ENCODE results near the gene MFSD12. TPM values are rescaled to one million over a fixed set of nuclear protein-coding genes. Genes with fewer than 3 reads are reported as not detected.
A peak's percentile ranks its signal among the peaks of the same experiment; 100 is the strongest.
"Not testable (repeated sequence)": the region's sequence is repeated elsewhere in the genome, so short reads cannot be mapped to it uniquely, and the experiment has no call there.

MFSD12 gene
- polyA plus RNA-seq, 3 donors = 47.9 to 150 (median 55.5) TPM

DNA sequence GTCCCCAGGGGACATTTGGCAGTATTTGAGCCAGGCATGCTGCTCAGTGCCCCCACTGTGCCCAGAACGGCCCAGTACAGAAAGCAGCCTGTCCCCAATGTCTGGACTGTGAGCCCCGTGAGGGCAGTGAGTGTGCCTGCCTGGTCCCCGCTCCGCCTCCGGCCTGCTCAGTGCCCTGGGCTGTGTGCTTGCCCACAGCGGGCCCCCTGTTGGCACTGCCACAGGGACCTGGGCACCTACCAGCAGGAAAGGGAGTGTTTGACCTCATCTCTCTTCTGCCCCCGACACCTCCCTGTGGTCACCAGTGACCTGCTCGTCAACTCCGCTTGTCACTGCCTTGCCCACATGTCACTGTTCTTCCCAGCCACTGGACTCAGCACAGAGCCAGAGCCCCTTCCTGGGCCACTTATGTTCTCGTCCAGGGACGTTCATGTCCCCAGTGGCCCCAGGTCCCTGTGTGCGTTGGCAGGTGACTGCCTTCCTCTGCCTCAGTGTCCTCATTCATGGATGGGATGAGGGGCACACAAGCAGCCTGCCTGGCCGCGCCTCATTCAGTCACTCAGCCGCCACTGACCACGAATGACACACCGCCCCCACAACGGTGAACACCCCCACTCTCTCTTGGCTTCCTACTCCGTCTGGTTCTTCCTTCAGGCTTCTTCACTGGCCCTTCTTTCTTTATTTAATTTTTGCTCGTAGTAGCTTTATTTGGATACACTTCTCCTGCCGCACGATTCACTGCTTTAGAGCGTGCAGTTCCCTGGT, 48.4 kb downstream of the MFSD12 start:
- peaks cover 78% of the 10 kb centered on the region for H3K79me2 ChIP-seq (ENCODE audit: insufficient read depth, low read length)
- 87% methylated on average over 21 of the region's 23 CpGs for WGBS (ENCODE audit: insufficient coverage)
- H2AFZ ChIP-seq (ENCODE audit: insufficient read depth, low read depth, low read length, poor library complexity, severe bottlenecking) = no peak overlapping the region
- H3K4me3 Mint-ChIP-seq = no peak overlapping the region
- peaks cover 0 to 3% (median 2%) of the 10 kb centered on the region in 3 donors for H3K27me3 Mint-ChIP-seq (ENCODE audit: low read depth in 3 of 3)
- H3K36me3 ChIP-seq (replicated peaks in 1 of 2; ENCODE audit: control insufficient read depth in 1 of 2, insufficient read depth in 2 of 2, low read length in 2 of 2) = peaks cover 32 to 34% of the 10 kb centered on the region in 2 donors
- intact Hi-C loops (cut with micrococcal nuclease) = loop anchor here (5.0 to 10.0 kb wide), 4 partner anchors 43 to 74 kb away; partner anchors contain the start of genes HMG20B (in 1 of the 2) and MFSD12 (in 1 of the 2)
- H3K27me3 ChIP-seq (ENCODE audit: control insufficient read depth in 2 of 2, insufficient read depth in 2 of 2, low read length in 2 of 2) = no peaks in the 10 kb centered on the region
- H3K9me3 Mint-ChIP-seq = peaks cover 0 to 3% (median 0%) of the 10 kb centered on the region in 7 donors
- H3K4me1 Mint-ChIP-seq = peaks cover 42% of the 10 kb centered on the region
- TF ChIP-seq, protein P1, sequence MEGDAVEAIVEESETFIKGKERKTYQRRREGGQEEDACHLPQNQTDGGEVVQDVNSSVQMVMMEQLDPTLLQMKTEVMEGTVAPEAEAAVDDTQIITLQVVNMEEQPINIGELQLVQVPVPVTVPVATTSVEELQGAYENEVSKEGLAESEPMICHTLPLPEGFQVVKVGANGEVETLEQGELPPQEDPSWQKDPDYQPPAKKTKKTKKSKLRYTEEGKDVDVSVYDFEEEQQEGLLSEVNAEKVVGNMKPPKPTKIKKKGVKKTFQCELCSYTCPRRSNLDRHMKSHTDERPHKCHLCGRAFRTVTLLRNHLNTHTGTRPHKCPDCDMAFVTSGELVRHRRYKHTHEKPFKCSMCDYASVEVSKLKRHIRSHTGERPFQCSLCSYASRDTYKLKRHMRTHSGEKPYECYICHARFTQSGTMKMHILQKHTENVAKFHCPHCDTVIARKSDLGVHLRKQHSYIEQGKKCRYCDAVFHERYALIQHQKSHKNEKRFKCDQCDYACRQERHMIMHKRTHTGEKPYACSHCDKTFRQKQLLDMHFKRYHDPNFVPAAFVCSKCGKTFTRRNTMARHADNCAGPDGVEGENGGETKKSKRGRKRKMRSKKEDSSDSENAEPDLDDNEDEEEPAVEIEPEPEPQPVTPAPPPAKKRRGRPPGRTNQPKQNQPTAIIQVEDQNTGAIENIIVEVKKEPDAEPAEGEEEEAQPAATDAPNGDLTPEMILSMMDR (IDR thresholded peaks at IDR 0.05) = no peak
- no peak for DNase-seq
- H3K4me3 ChIP-seq (replicated peaks in 1 of 3; ENCODE audit: low read depth in 2 of 3, low read length in 3 of 3) = no peak overlapping the region
- H3K27ac ChIP-seq (ENCODE audit: low read depth in 1 of 2, low read length in 2 of 2) = peak overlapping the region in 1 of 2 donors; percentile 26
- peaks cover 22 to 36% of the 10 kb centered on the region in 2 donors for H3K36me3 Mint-ChIP-seq
- no peak overlapping the region for H3K4me2 ChIP-seq (replicated peaks; ENCODE audit: extremely low read depth, low read length, poor library complexity, severe bottlenecking)
- peaks cover 19 to 23% of the 10 kb centered on the region in 2 donors for H3K4me1 ChIP-seq (ENCODE audit: control insufficient read depth in 1 of 2, insufficient read depth in 2 of 2, low read length in 2 of 2)
- no peaks in the 10 kb centered on the region for H3K9me3 ChIP-seq (replicated peaks in 1 of 2; ENCODE audit: control insufficient read depth in 1 of 2, insufficient read depth in 1 of 2, low read length in 2 of 2)
- H3K27ac Mint-ChIP-seq = peak overlapping the region in 4 of 7 donors; percentile 19 to 60 (median 48)
- H4K20me1 ChIP-seq (ENCODE audit: insufficient read depth, low read length) = peaks cover 56% of the 10 kb centered on the region
- no peak overlapping the region for H3K9ac ChIP-seq (ENCODE audit: insufficient read depth, low read length, poor library complexity, severe bottlenecking)

DNA sequence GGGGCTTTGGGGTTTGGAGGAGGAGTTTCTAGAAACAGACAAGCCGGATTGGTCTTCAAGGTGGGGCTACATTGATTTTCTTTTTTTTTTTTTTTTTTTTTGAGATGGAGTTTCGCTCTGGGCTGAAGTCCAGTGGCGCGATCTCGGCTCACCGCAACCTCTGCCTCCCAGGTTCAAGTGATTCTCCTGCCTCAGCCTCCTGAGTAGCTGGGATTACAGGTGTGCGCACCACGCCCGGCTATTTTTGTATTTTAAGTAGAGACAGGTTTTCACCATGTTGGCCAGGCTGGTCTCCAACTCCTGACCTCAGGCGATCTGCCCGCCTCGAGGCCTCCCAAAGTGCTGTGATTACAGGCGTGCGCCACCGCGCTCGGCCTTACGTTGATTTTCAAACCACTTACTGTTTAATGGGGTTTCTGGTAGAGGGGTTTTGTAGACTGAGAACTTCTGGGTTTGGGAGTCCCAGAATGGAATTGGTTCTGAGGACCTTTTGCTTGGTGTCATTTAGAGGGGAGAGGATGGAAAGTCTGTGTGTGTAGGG, 49.2 kb downstream of the MFSD12 start:
- intact Hi-C loops (cut with micrococcal nuclease) = loop anchor here (5.0 to 10.0 kb wide), 4 partner anchors 44 to 73 kb away; partner anchors contain the start of genes HMG20B (in 1 of the 2) and MFSD12 (in 1 of the 2)
- Mint-ChIP-seq H3K4me1 (peaks cover 42% of the 10 kb centered on the region), H3K27ac (peak overlapping the region in 4 of 7 donors; percentile 19 to 60 (median 48)), H3K36me3 (peaks cover 22 to 36% of the 10 kb centered on the region in 2 donors)
- not testable (repeated sequence) for H3K27me3 ChIP-seq (ENCODE audit: control insufficient read depth in 2 of 2, insufficient read depth in 2 of 2, low read length in 2 of 2); DNase-seq; H3K9me3 ChIP-seq (replicated peaks in 1 of 2; ENCODE audit: control insufficient read depth in 1 of 2, insufficient read depth in 1 of 2, low read length in 2 of 2); H3K4me3 Mint-ChIP-seq; H3K9ac ChIP-seq (ENCODE audit: insufficient read depth, low read length, poor library complexity, severe bottlenecking); H3K9me3 Mint-ChIP-seq; H3K4me3 ChIP-seq (replicated peaks in 1 of 3; ENCODE audit: low read depth in 2 of 3, low read length in 3 of 3); H3K27me3 Mint-ChIP-seq (ENCODE audit: low read depth in 3 of 3); H3K4me2 ChIP-seq (replicated peaks; ENCODE audit: extremely low read depth, low read length, poor library complexity, severe bottlenecking); H2AFZ ChIP-seq (ENCODE audit: insufficient read depth, low read depth, low read length, poor library complexity, severe bottlenecking)
- H3K36me3 ChIP-seq (replicated peaks in 1 of 2; ENCODE audit: control insufficient read depth in 1 of 2, insufficient read depth in 2 of 2, low read length in 2 of 2) = peaks cover 30 to 32% of the 10 kb centered on the region in 2 donors
- H3K27ac ChIP-seq (ENCODE audit: low read depth in 1 of 2, low read length in 2 of 2) = peak overlapping the region in 1 of 2 donors; percentile 26
- H3K79me2 ChIP-seq (ENCODE audit: insufficient read depth, low read length) = peaks cover 70% of the 10 kb centered on the region
- H4K20me1 ChIP-seq (ENCODE audit: insufficient read depth, low read length) = peaks cover 49% of the 10 kb centered on the region
- peaks cover 19 to 23% of the 10 kb centered on the region in 2 donors for H3K4me1 ChIP-seq (ENCODE audit: control insufficient read depth in 1 of 2, insufficient read depth in 2 of 2, low read length in 2 of 2)
- 97% methylated on average over 8 of the region's 18 CpGs for WGBS (ENCODE audit: insufficient coverage)
